HG02623 (cell line): ENCODE results near the gene HECA.
"Not testable (repeated sequence)": the region's sequence is repeated elsewhere in the genome, so short reads cannot be mapped to it uniquely, and the experiment has no call there.

Experiments used
- ATAC-seq: cut with Tn5 transposase; IDR thresholded peaks from one replicate; pipeline ENCODE4 v1.9.1; 2021; ENCODE audit warnings: moderate library complexity; ENCODE audit not compliant: unreplicated experiment

Gene HECA

GRCh38 chr6:139134817-139135577, at the start of gene HECA:
HECA (plus strand) TSS chr6:139135080; CDS start chr6:139135397, 317 bp downstream.
- peak; percentile 83 for ATAC-seq

GRCh38 chr6:139091826-139092225, 43.1 kb upstream of the HECA start:
- ATAC-seq, result no peak

- peak; percentile 85 for ATAC-seq
Observed at GRCh38 chr6:139099984-139100383, 34.9 kb upstream of the HECA start.

- no peak for ATAC-seq
Observed at GRCh38 chr6:139107051-139107450, 27.8 kb upstream of the HECA start.

- ATAC-seq, result no peak
Observed at GRCh38 chr6:139108378-139108777, 26.5 kb upstream of the HECA start.

- no peak for ATAC-seq
Observed at GRCh38 chr6:139109558-139109957, 25.3 kb upstream of the HECA start.

GRCh38 chr6:139112146-139112545, 22.7 kb upstream of the HECA start:
- no peak for ATAC-seq

GRCh38 chr6:139112561-139112960, 22.3 kb upstream of the HECA start:
- no peak for ATAC-seq

GRCh38 chr6:139114746-139115145, 20.1 kb upstream of the HECA start:
- no peak for ATAC-seq

- ATAC-seq, result no peak
Observed at GRCh38 chr6:139115989-139116758, 18.7 kb upstream of the HECA start.

- ATAC-seq, result no peak
Observed at GRCh38 chr6:139117734-139118133, 17.1 kb upstream of the HECA start.

- ATAC-seq, result no peak
Observed at GRCh38 chr6:139119552-139119951, 15.3 kb upstream of the HECA start.

GRCh38 chr6:139122823-139123222, 12.1 kb upstream of the HECA start:
- not testable (repeated sequence) for ATAC-seq

GRCh38 chr6:139124887-139125672, 9.8 kb upstream of the HECA start:
- peak; percentile 100 for ATAC-seq

GRCh38 chr6:139126255-139126654, 8.6 kb upstream of the HECA start:
- ATAC-seq, result no peak

- ATAC-seq, result no peak
Observed at GRCh38 chr6:139126931-139127330, 7.9 kb upstream of the HECA start.

GRCh38 chr6:139129284-139129683, 5.6 kb upstream of the HECA start:
- ATAC-seq, result no peak

GRCh38 chr6:139131736-139132280, 3.1 kb upstream of the HECA start:
- no peak for ATAC-seq

- ATAC-seq, result no peak
Observed at GRCh38 chr6:139133262-139134063, 1.4 kb upstream of the HECA start.

- no peak for ATAC-seq
Observed at GRCh38 chr6:139134064-139134395, 850 bp upstream of the HECA start.
